ENCODE measurements around the gene ARHGAP26. TPM values are rescaled to one million over a fixed set of nuclear protein-coding genes. Genes with fewer than 3 reads are reported as not detected.

ARHGAP26 gene
- total RNA-seq, 1 donor from 2014 or later: 42.1 TPM

- H3K36me3 ChIP-seq: no peaks in the 10 kb centered on the region
- H3K27me3 ChIP-seq (ENCODE audit: low read depth): no peaks in the 10 kb centered on the region
- no peak for ATAC-seq
- DNase-seq: no peak
- no peaks in the 10 kb centered on the region for H3K4me1 ChIP-seq
- intact Hi-C loops (cut with DNase I): no loop called here
- H3K27ac ChIP-seq: no peak overlapping the region
- H3K4me3 ChIP-seq: no peak overlapping the region
- H3K9me3 ChIP-seq: peaks cover 4% of the 10 kb centered on the region
- TF ChIP-seq CTCF (IDR thresholded peaks at IDR 0.05): no peak
Measured at GRCh38 chr5:143076377-143076776, 306.2 kb downstream of the ARHGAP26 start.

- no peak for TF ChIP-seq CTCF (IDR thresholded peaks at IDR 0.05)
- DNase-seq: no peak
- H3K4me1 ChIP-seq: no peaks in the 10 kb centered on the region
- H3K27me3 ChIP-seq (ENCODE audit: low read depth): no peaks in the 10 kb centered on the region
- no peak overlapping the region for H3K4me3 ChIP-seq
- intact Hi-C loops (cut with DNase I): no loop called here
- no peaks in the 10 kb centered on the region for H3K9me3 ChIP-seq
- no peaks in the 10 kb centered on the region for H3K36me3 ChIP-seq
- H3K27ac ChIP-seq: no peak overlapping the region
- ATAC-seq: no peak
Measured at GRCh38 chr5:143077453-143078103, 307.4 kb downstream of the ARHGAP26 start.

GRCh38 chr5:143078313-143078712 is 308.1 kb downstream of the ARHGAP26 start:
- H3K4me3 ChIP-seq: no peak overlapping the region
- H3K27ac ChIP-seq: no peak overlapping the region
- H3K36me3 ChIP-seq: no peaks in the 10 kb centered on the region
- ATAC-seq (no peak), DNase-seq (no peak)
- no peaks in the 10 kb centered on the region for H3K9me3 ChIP-seq
- H3K4me1 ChIP-seq: no peaks in the 10 kb centered on the region
- no peak for TF ChIP-seq CTCF (IDR thresholded peaks at IDR 0.05)
- intact Hi-C loops (cut with DNase I): no loop called here
- H3K27me3 ChIP-seq (ENCODE audit: low read depth): no peaks in the 10 kb centered on the region

- intact Hi-C loops (cut with DNase I): no loop called here
Measured at GRCh38 chr5:143078971-143079370, 308.8 kb downstream of the ARHGAP26 start.

GRCh38 chr5:143080407-143080806 is 310.2 kb downstream of the ARHGAP26 start:
- intact Hi-C loops (cut with DNase I): no loop called here
- no peaks in the 10 kb centered on the region for H3K4me1 ChIP-seq
- no peaks in the 10 kb centered on the region for H3K9me3 ChIP-seq
- ATAC-seq (no peak), DNase-seq (no peak)
- H3K36me3 ChIP-seq: no peaks in the 10 kb centered on the region
- H3K4me3 ChIP-seq: no peak overlapping the region
- no peak for TF ChIP-seq CTCF (IDR thresholded peaks at IDR 0.05)
- H3K27me3 ChIP-seq (ENCODE audit: low read depth): no peaks in the 10 kb centered on the region
- no peak overlapping the region for H3K27ac ChIP-seq

More at GRCh38 chr5:143078971-143079370, 308.8 kb downstream of the ARHGAP26 start:
- TF ChIP-seq CTCF (IDR thresholded peaks at IDR 0.05): no peak
- Histone ChIP-seq H3K36me3 (no peaks in the 10 kb centered on the region), H3K9me3 (no peaks in the 10 kb centered on the region), H3K27ac (no peak overlapping the region), H3K4me1 (no peaks in the 10 kb centered on the region), H3K4me3 (no peak overlapping the region), H3K27me3 (ENCODE audit: low read depth) (no peaks in the 10 kb centered on the region)
- DNase-seq: no peak
- no peak for ATAC-seq
